ENCODE results near the gene SH3PXD2B.

Gene SH3PXD2B

GRCh38 chr5:172459783-172460165, 5.4 kb upstream of the SH3PXD2B start:
- TF ChIP-seq USF1 (IDR thresholded peaks at IDR 0.05) (no peak), TAF1 (IDR thresholded peaks at IDR 0.05; ENCODE audit: low read depth) (no peak), REST (IDR thresholded peaks at IDR 0.05; ENCODE audit: low read depth) (no peak), MAX (IDR thresholded peaks at IDR 0.05) (no peak), CREB1 (IDR thresholded peaks at IDR 0.05; ENCODE audit: low read depth) (no peak), FOXM1 (IDR thresholded peaks at IDR 0.05; ENCODE audit: borderline replicate concordance, low read depth) (no peak), ZBTB7A (IDR thresholded peaks at IDR 0.05; ENCODE audit: low read depth) (no peak), TEAD4 (IDR thresholded peaks at IDR 0.05) (no peak), RAD21 (IDR thresholded peaks at IDR 0.05; ENCODE audit: low read depth) (no peak), YY1 (IDR thresholded peaks at IDR 0.05; ENCODE audit: low read depth) (no peak), CEBPB (IDR thresholded peaks at IDR 0.05) (no peak), EP300 (IDR thresholded peaks at IDR 0.05; ENCODE audit: borderline replicate concordance) (no peak), NFIC (IDR thresholded peaks at IDR 0.05) (no peak)

GRCh38 chr5:172458976-172459782, 4.9 kb upstream of the SH3PXD2B start:
- TF ChIP-seq MAX (IDR thresholded peaks at IDR 0.05), result no peak
- no peak for TF ChIP-seq TCF12 (IDR thresholded peaks at IDR 0.05; ENCODE audit: low read depth)
- no peak for TF ChIP-seq TAF1 (IDR thresholded peaks at IDR 0.05; ENCODE audit: low read depth)
- no peak for TF ChIP-seq CREB1 (IDR thresholded peaks at IDR 0.05; ENCODE audit: low read depth)
- no peak for TF ChIP-seq YY1 (IDR thresholded peaks at IDR 0.05; ENCODE audit: low read depth)
- TF ChIP-seq EGR1 (IDR thresholded peaks at IDR 0.05), result no peak
- TF ChIP-seq TEAD4 (IDR thresholded peaks at IDR 0.05), result no peak
- TF ChIP-seq EP300 (IDR thresholded peaks at IDR 0.05; ENCODE audit: borderline replicate concordance), result no peak
- TF ChIP-seq REST (IDR thresholded peaks at IDR 0.05; ENCODE audit: low read depth), result no peak

- TF ChIP-seq FOXM1 (IDR thresholded peaks at IDR 0.05; ENCODE audit: borderline replicate concordance, low read depth), result no peak
- TF ChIP-seq USF1 (IDR thresholded peaks at IDR 0.05), result no peak
- no peak for TF ChIP-seq EP300 (IDR thresholded peaks at IDR 0.05; ENCODE audit: borderline replicate concordance)
- no peak for TF ChIP-seq YY1 (IDR thresholded peaks at IDR 0.05; ENCODE audit: low read depth)
- TF ChIP-seq RAD21 (IDR thresholded peaks at IDR 0.05; ENCODE audit: low read depth), result no peak
- no peak for TF ChIP-seq EGR1 (IDR thresholded peaks at IDR 0.05)
- no peak for TF ChIP-seq ZBTB7A (IDR thresholded peaks at IDR 0.05; ENCODE audit: low read depth)
Observed at GRCh38 chr5:172456076-172456722, 1.9 kb upstream of the SH3PXD2B start.

- TF ChIP-seq REST (IDR thresholded peaks at IDR 0.05; ENCODE audit: low read depth), result no peak
- TF ChIP-seq NFIC (IDR thresholded peaks at IDR 0.05), result no peak
- TF ChIP-seq TEAD4 (IDR thresholded peaks at IDR 0.05), result no peak
- no peak for TF ChIP-seq CREB1 (IDR thresholded peaks at IDR 0.05; ENCODE audit: low read depth)
- no peak for TF ChIP-seq MAX (IDR thresholded peaks at IDR 0.05)
- TF ChIP-seq EP300 (IDR thresholded peaks at IDR 0.05; ENCODE audit: borderline replicate concordance), result no peak
- no peak for TF ChIP-seq YY1 (IDR thresholded peaks at IDR 0.05; ENCODE audit: low read depth)
- TF ChIP-seq USF1 (IDR thresholded peaks at IDR 0.05), result no peak
- no peak for TF ChIP-seq EGR1 (IDR thresholded peaks at IDR 0.05)
- TF ChIP-seq FOXM1 (IDR thresholded peaks at IDR 0.05; ENCODE audit: borderline replicate concordance, low read depth), result no peak
Observed at GRCh38 chr5:172455511-172456061, 1.3 kb upstream of the SH3PXD2B start.
